GM12891 (cell line): ENCODE measurements around the gene DSCAM.

Experiments used
- POLR2A ChIP-seq: IDR thresholded peaks from 2 replicates; pipeline ENCODE4 v1.6.1; 2011; ENCODE audit warnings: low read depth, low read length, control low read depth
- POLR2AphosphoS5 ChIP-seq: IDR thresholded peaks from 2 replicates; pipeline ENCODE4 v1.6.1; 2011; ENCODE audit warnings: low read depth, low read length, control low read depth
- POU2F2 ChIP-seq: IDR thresholded peaks from 2 replicates; pipeline ENCODE4 v1.6.1; 2011; ENCODE audit warnings: low read depth, mild to moderate bottlenecking, control low read depth, low read length, moderate library complexity
- SPI1 ChIP-seq: IDR thresholded peaks from 2 replicates; pipeline ENCODE4 v1.6.1; 2011; ENCODE audit warnings: low read depth, low read length, control low read depth
- TAF1 ChIP-seq: IDR thresholded peaks from 2 replicates; pipeline ENCODE4 v1.6.1; 2011; ENCODE audit warnings: low read depth, low read length, control low read depth

DNA sequence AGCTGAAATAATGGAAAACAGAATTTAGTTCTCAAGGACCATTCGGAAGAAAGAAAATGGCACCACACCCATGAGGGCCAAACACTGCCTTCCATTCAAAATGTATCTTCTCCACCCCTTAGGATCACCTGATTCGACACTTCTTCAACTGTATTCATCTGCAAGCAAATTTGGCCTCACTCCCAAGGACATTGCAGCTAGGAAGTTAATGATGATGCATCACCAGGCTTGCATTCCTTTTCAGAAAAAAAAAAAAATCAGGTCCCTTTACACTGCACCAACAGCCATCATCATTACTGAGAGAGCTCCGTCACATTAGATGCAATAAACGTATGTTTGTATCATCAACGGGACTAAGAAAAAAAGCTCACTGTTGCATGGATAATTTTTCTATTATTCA lies 611.4 kb downstream of the DSCAM start:
- no peak for TF ChIP-seq POLR2AphosphoS5
- no peak for TF ChIP-seq POLR2A
- TF ChIP-seq TAF1: no peak
- TF ChIP-seq SPI1: no peak
- no peak for TF ChIP-seq POU2F2
